Inferior parietal cortex (tissue), 1 donor: ENCODE measurements around the gene RTL10.

Experiments used
- DNase-seq: peaks from one replicate; pipeline ENCODE4 v3.0.0-alpha.2; 2016; ENCODE audit errors: extremely low spot score

Gene RTL10

GRCh38 chr22:19809741-19810140 lies 44.9 kb downstream of the RTL10 start:
- no peak for DNase-seq

DNA sequence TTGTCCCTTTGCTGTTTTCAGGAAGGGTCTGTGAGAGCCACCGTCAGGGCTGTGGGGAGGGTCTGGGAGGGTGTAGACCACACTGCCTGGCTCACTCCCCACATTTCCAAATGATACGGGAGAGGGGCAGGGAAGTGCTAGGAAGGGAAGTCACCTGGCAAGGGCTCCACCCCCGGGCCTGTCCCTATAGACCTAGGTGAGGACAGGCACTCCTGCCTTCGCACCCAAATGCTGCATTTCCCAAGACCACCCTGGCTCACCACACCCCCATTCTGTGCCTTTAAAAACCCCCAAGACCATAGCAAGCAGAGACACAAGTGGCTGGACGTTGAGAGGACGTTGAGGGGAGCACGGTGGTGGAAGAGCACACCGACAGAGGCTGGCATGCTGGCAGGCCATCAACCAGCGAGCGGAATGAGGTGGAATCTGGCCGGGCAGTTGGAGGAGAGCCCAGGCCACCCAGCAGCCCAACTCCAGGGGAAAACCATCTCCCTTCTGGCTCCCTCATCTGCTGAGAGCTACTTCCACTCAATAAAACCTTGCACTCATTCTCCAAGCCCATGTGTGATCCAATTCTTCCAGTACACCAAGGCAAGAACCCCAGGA lies 45.7 kb downstream of the RTL10 start:
- DNase-seq: no peak

DNA sequence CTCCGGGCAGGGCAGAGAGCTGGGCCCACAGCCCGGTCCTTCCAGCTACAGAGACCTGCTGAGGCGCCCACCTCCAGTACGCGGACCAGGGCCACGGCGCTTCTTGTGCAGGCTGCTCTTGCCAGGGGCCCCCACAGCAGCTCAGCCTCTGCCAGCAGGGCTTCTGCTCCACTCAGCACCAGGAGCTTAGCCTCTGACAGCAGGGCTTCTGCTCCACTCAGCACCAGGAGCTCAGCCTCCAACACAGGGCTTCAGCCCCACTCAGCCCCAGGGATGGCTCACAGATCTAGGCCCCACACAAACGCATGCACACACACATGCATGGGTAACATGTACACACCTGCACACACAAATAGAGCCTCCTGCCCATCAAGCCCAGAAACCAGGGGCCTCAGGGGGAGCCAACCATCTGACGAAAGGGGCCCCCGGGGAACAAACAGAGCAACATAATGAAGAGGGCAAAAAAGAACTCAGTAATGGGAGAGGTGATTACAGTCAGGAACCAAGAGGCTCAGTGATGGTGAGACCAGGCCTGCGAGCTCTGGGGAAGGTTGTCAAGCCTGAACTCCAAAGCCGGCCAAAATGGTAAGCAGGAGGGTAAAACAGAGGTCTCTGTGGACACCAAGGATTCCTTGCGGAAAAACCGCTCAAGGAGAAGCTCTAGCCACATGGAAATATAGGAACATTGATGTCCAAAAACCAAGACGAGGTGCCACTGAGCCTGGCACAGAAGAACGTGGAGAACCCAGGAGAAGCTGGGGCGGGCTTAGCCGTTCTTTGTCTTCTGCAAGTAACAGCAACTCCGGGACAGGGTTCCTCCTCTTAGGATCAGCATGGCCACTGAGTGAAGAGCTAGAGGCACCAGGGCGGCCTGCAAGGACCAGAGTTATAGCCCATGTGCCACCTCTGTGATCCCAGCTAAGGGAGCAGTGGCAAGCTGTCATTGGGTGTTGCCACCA lies 46.5 kb downstream of the RTL10 start:
- DNase-seq: no peak

DNA sequence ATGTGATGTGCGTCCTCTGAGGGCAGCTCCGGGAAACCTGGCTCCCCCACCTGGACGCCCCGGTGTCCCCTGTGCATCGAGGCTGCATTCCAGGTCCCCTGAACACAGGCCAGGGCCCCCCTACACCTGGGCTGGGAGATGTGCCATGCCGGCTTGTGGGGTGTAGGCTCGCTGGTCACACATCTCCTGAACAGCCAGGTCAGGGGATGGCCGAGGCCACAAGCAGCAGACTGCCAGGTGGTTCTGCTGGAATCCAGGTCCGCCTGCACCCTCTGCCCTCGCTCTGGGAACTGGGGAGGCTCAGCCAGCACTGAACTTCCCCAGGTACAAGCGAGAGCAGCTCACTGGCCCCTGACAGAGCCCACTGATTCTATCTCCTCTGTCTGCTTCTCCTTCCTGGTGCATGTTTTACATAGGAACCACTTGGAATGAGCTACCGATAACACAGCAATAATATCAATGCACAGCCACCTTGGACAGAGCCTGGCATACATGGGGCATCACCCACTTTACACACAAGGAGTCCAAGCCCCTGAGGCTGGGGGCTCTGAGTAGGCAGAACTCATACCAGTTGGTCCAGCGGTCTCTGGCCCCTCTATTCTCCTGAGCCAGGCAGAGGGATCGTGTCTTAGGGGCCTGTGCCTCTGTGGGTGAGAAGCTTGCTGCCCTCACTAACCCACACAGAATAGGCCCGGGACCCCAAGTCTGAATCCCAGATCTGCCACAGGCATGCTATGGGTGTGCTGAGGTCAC lies 47.3 kb downstream of the RTL10 start:
- DNase-seq: no peak

GRCh38 chr22:19806213-19807160 lies 48.2 kb downstream of the RTL10 start:
- DNase-seq: no peak

DNA sequence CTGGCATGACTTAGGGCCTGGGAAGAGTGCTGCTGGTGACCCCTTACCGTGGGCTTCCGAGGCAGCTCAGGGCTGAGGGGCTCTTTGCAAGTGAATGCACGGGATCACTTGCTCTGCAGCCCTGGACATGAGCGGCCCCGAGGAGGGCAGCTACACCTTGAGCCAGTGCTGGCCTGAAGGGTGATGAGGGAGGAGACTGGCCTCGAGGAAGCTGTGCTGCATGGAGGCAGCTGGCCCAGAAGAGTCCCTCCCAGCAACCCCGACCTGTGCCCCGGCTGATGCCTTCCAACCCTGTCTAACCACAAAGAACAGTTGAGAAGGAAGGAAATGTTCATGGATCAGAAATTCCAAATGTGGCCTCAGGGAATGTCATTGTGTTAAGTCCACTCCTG lies 48.9 kb downstream of the RTL10 start:
- DNase-seq: no peak
